HCT116 (cell line): Measurements from ENCODE around the gene CHST9. TPM values are rescaled to one million over a fixed set of nuclear protein-coding genes. Genes with fewer than 3 reads are reported as not detected.
"Not testable (repeated sequence)": the region's sequence is repeated elsewhere in the genome, so short reads cannot be mapped to it uniquely, and the experiment has no call there.

Source experiments
- ATAC-seq: fragments of 200-7000 bp; cut with Tn5 transposase; 2 replicates; pipeline ENCODE4 v1.9.1; 2020; ENCODE audit warnings: mild to moderate bottlenecking, moderate library complexity
- BruUV-seq: library from RNA; stranded (reverse); fragments of 400-500 nt; replicated peaks from 2 replicates; lab custom pipeline; 2021; lab: Mats Ljungman, UMichigan
- CTCF ChIA-PET: fragments of 300-600 bp; sonication (Branson Sonifier 250); formaldehyde crosslinking; loops from one replicate; lab custom pipeline; 2021; ENCODE audit warnings: antibody characterized with exemption; lab: Charles Lee
- POLR2A ChIA-PET: fragments of 300-600, 350-600 bp; sonication (Branson Sonifier 250); formaldehyde crosslinking; loops from one replicate; lab custom pipeline; 2021; ENCODE audit warnings: antibody characterized with exemption; lab: Charles Lee
- RAD21 ChIA-PET, 2 experiments: fragments of 300-600 bp; sonication (Branson Sonifier 250); formaldehyde crosslinking; loops; one replicate each; lab custom pipeline; 2023; ENCODE audit warnings: low total read pairs in 2 of 2; ENCODE audit not compliant: uncharacterized antibody in 2 of 2, unreplicated experiment in 2 of 2, low non-redundant PET in 1 of 2; lab: Charles Lee
- DNase-seq: peaks from one replicate; pipeline ENCODE4 v3.0.0-alpha.2; 2010; ENCODE audit warnings: low read depth, low spot score
- H2AFZ ChIP-seq: fragments of 200-600 bp; shearing (Covaris generic), sonication (generic); 2 replicates; pipeline ENCODE4 v1.6.1; 2017; ENCODE audit warnings: low read depth, mixed run types, mixed read lengths, antibody characterized with exemption, low read length; ENCODE audit not compliant: poor library complexity, severe bottlenecking
- H3K27ac ChIP-seq: 2 replicates; pipeline ENCODE4 v1.5.1; 2012; ENCODE audit warnings: low read depth, low read length
- H3K27me3 ChIP-seq: fragments of 200-600 bp; sonication (generic); 2 replicates; pipeline ENCODE4 v1.6.1; 2016; ENCODE audit warnings: mixed run types, low read length, mixed read lengths; ENCODE audit not compliant: insufficient read depth
- H3K36me3 ChIP-seq, 2 experiments: fragments of 200-500 bp in 1 of 2; fragments of 200-600 bp in 1 of 2; sonication (Bioruptor generic) in 1 of 2; sonication (generic) in 1 of 2; 2 replicates each; pipeline versions ENCODE4 v1.5.1 to v1.6.1; 2014 to 2016; ENCODE audit warnings: low read length in 2 of 2, inconsistent platforms in 1 of 2, mixed read lengths in 1 of 2, mixed run types in 1 of 2; ENCODE audit not compliant: insufficient read depth in 2 of 2, control insufficient read depth in 1 of 2
- H3K4me1 ChIP-seq, 2 experiments: fragments of 200-600 bp in 1 of 2; sonication (generic) in 1 of 2; 2 replicates each; pipeline versions ENCODE4 v1.5.1 to v1.6.1; 2012 to 2017; ENCODE audit warnings: low read length in 2 of 2, inconsistent platforms in 1 of 2, mild to moderate bottlenecking in 1 of 2, mixed read lengths in 1 of 2, mixed run types in 1 of 2, moderate library complexity in 1 of 2; ENCODE audit not compliant: insufficient read depth in 2 of 2, control insufficient read depth in 1 of 2
- H3K4me2 ChIP-seq: fragments of 200-600 bp; sonication (generic); 2 replicates; pipeline ENCODE4 v1.6.1; 2017; ENCODE audit warnings: mixed run types, low read length, mixed read lengths
- H3K4me3 ChIP-seq, 2 experiments: fragments of 200-600 bp in 1 of 2; sonication (generic) in 1 of 2; replicated peaks in 1 of 2; 2 replicates each; pipeline ENCODE4 v1.5.1; 2011 to 2016; ENCODE audit warnings: low read length in 2 of 2, control low read depth in 1 of 2, low read depth in 1 of 2, mild to moderate bottlenecking in 1 of 2, mixed read lengths in 1 of 2, mixed run types in 1 of 2
- H3K79me2 ChIP-seq: fragments of 200-600 bp; sonication (generic); 2 replicates; pipeline ENCODE4 v1.6.1; 2017; ENCODE audit warnings: mild to moderate bottlenecking, mixed run types, low read length, moderate library complexity, mixed read lengths; ENCODE audit not compliant: insufficient read depth
- H3K9ac ChIP-seq: fragments of 200-600 bp; sonication (generic); 2 replicates; pipeline ENCODE4 v1.6.1; 2016; ENCODE audit warnings: low read length, mixed read lengths
- H3K9me2 ChIP-seq: fragments of 200-600 bp; sonication (generic), shearing (Covaris generic); 2 replicates; pipeline ENCODE4 v1.6.1; 2017; ENCODE audit warnings: mixed run types, mild to moderate bottlenecking, moderate library complexity; ENCODE audit not compliant: insufficient read depth
- H3K9me3 ChIP-seq, 2 experiments: fragments of 200-500 bp in 1 of 2; fragments of 200-600 bp in 1 of 2; sonication (Bioruptor generic) in 1 of 2; sonication (generic) in 1 of 2; 2 replicates each; pipeline ENCODE4 v1.6.1; 2014 to 2017; ENCODE audit warnings: low read length in 2 of 2, mixed read lengths in 2 of 2, inconsistent platforms in 1 of 2, low read depth in 1 of 2, mild to moderate bottlenecking in 1 of 2, mixed run types in 1 of 2, moderate library complexity in 1 of 2; ENCODE audit not compliant: control insufficient read depth in 1 of 2, insufficient read depth in 1 of 2
- H4K20me1 ChIP-seq: fragments of 200-600 bp; sonication (generic), shearing (Covaris generic); 2 replicates; pipeline ENCODE4 v1.6.1; 2017; ENCODE audit warnings: mixed run types, mild to moderate bottlenecking, moderate library complexity; ENCODE audit not compliant: insufficient read depth
- CBX3 ChIP-seq: IDR thresholded peaks from 2 replicates; pipeline ENCODE4 v1.6.1; 2012; ENCODE audit warnings: low read depth
- CEBPB ChIP-seq: IDR thresholded peaks from 2 replicates; pipeline ENCODE4 v1.6.1; 2012; ENCODE audit warnings: low read depth
- EZH2 ChIP-seq: fragments of 200-600 bp; sonication (generic); IDR thresholded peaks from 2 replicates; pipeline ENCODE4 v1.6.1; 2017; ENCODE audit warnings: antibody characterized with exemption, mixed run types
- EZH2phosphoT487 ChIP-seq: fragments of 200-600 bp; IDR thresholded peaks from 2 replicates; pipeline ENCODE4 v1.6.1; 2018; ENCODE audit warnings: antibody characterized with exemption, borderline replicate concordance
- RAD21 ChIP-seq: IDR thresholded peaks from 2 replicates; pipeline ENCODE4 v1.6.1; 2012; ENCODE audit warnings: low read depth, mild to moderate bottlenecking
- SIN3A ChIP-seq: IDR thresholded peaks from 2 replicates; pipeline ENCODE4 v1.6.1; 2012; ENCODE audit warnings: low read depth
- ZBTB33 ChIP-seq: IDR thresholded peaks from 2 replicates; pipeline ENCODE4 v1.6.1; 2011; ENCODE audit warnings: mild to moderate bottlenecking, low read length, moderate library complexity; ENCODE audit not compliant: insufficient replicate concordance; ENCODE audit errors: extremely low read depth
- ZNF274 ChIP-seq: fragments of 200-500 bp; sonication (Bioruptor generic); IDR thresholded peaks from 2 replicates; pipeline ENCODE4 v1.6.1; 2014; ENCODE audit warnings: mild to moderate bottlenecking, low read depth, low read length, inconsistent platforms
- intact Hi-C: fragments of 100-400 bp; cut with micrococcal nuclease; formaldehyde crosslinking; loops from 2 replicates; pipeline ENCODE4 v1.10.0; 2022
- total RNA-seq: library from RNA; stranded (reverse); gene quantifications from one replicate; pipeline ENCODE4 v1.2.1, GENCODE V29; 2021; ENCODE audit not compliant: unreplicated experiment

CHST9 gene
- total RNA-seq, 1 experiment from 2014 or later = not detected

- ChIA-PET POLR2A (no interaction called here), CTCF (no interaction called here), RAD21 (no interaction called here)
- Histone ChIP-seq H4K20me1 (no peaks in the 10 kb centered on the region), H3K27me3 (no peaks in the 10 kb centered on the region; the same call in 1 of the 2 replicates), H3K79me2 (no peaks in the 10 kb centered on the region), H3K9me2 (no peaks in the 10 kb centered on the region), H3K9me3 (no peaks in the 10 kb centered on the region), H2AFZ (no peak overlapping the region), H3K4me1 (no peaks in the 10 kb centered on the region), H3K36me3 (no peaks in the 10 kb centered on the region), H3K27ac (no peak overlapping the region), H3K4me2 (no peak overlapping the region), H3K4me3 (no peak overlapping the region), H3K9ac (no peak overlapping the region)
- BruUV-seq = no TSS peak
- TF ChIP-seq EZH2phosphoT487 = no peak
- DNase-seq = no peak
- ATAC-seq = no peak
- intact Hi-C loops = no loop called here
Observed at GRCh38 chr18:26930630-26931029, 254.5 kb downstream of the CHST9 start.

- POLR2A ChIA-PET = no interaction called here
Observed at GRCh38 chr18:26928670-26929313, 256.3 kb downstream of the CHST9 start.

GRCh38 chr18:26927822-26928221 is 257.3 kb downstream of the CHST9 start:
- ATAC-seq, RAD21 ChIA-PET: not testable (repeated sequence)

More at GRCh38 chr18:26928670-26929313, 256.3 kb downstream of the CHST9 start:
- intact Hi-C loops = no loop called here
- Histone ChIP-seq H3K9me3 (no peaks in the 10 kb centered on the region), H3K4me1 (no peaks in the 10 kb centered on the region), H3K79me2 (no peaks in the 10 kb centered on the region), H3K4me2 (no peak overlapping the region), H3K9ac (no peak overlapping the region), H4K20me1 (no peaks in the 10 kb centered on the region), H3K27ac (no peak overlapping the region), H2AFZ (no peak overlapping the region), H3K9me2 (no peaks in the 10 kb centered on the region), H3K27me3 (no peaks in the 10 kb centered on the region; the same call in 1 of the 2 replicates), H3K4me3 (no peak overlapping the region), H3K36me3 (no peaks in the 10 kb centered on the region)
- ChIA-PET RAD21 (no interaction called here), CTCF (no interaction called here)
- BruUV-seq = no TSS peak
- TF ChIP-seq RAD21 (no peak), ZBTB33 (no peak), CBX3 (no peak), EZH2 (no peak), CEBPB (no peak), SIN3A (no peak), ZNF274 (no peak)
- ATAC-seq = no peak
- DNase-seq = no peak

More at GRCh38 chr18:26927822-26928221, 257.3 kb downstream of the CHST9 start:
- intact Hi-C loops, H3K4me2 ChIP-seq, H3K4me1 ChIP-seq, BruUV-seq, H4K20me1 ChIP-seq, H3K36me3 ChIP-seq, DNase-seq, CTCF ChIA-PET, H3K9me3 ChIP-seq, H3K9ac ChIP-seq, H3K9me2 ChIP-seq, H3K27me3 ChIP-seq, POLR2A ChIA-PET, H3K4me3 ChIP-seq, H3K27ac ChIP-seq, H2AFZ ChIP-seq, H3K79me2 ChIP-seq: not testable (repeated sequence)
